Measurements from ENCODE around the gene COPS7A. TPM values are rescaled to one million over a fixed set of nuclear protein-coding genes. Genes with fewer than 3 reads are reported as not detected.
A peak's percentile ranks its signal among the peaks of the same experiment; 100 is the strongest.

Gene COPS7A
- total and polyA plus RNA-seq, 7 donors = 48.6 to 69.3 (median 52.5) TPM

DNA sequence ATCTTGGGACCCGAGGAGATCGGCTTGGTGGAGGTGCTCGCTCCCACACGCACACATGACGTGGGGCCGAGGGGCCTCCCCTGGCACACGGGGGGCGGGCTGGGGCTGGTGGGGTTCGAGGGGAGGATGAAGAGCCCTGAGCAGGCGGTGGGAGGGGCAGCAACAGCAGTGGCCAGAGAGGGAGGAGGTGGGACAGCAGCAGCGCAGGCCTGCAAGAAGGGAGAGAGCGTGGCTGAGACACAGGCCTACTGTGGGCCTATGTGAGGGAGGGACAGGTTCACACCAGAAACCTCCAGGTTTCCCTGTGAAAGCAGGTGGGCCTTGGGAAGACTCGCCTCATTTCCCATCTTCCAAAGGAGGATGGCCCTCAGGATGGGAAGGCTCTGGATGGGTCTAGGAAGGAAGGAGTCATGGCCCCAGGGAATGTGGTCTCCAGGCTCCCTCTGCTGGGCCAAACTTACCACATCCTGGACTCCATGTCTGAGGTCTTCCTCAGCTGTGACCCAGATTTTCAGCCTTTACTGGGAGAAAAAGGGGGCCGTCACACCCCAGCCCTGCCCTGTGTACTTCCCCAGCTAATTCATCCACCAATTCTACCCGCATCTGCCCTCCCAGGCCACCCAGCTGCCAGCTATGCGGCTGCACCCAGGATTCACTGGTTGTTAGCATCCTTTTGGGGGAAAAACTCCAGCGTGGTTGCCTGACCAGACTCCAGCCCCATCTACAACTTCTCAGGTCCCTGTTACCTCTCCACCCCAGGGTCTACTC is 26.1 kb upstream of the COPS7A start:
- peaks cover 23 to 72% (median 61%) of the 10 kb centered on the region in 3 donors for H3K27me3 ChIP-seq

DNA sequence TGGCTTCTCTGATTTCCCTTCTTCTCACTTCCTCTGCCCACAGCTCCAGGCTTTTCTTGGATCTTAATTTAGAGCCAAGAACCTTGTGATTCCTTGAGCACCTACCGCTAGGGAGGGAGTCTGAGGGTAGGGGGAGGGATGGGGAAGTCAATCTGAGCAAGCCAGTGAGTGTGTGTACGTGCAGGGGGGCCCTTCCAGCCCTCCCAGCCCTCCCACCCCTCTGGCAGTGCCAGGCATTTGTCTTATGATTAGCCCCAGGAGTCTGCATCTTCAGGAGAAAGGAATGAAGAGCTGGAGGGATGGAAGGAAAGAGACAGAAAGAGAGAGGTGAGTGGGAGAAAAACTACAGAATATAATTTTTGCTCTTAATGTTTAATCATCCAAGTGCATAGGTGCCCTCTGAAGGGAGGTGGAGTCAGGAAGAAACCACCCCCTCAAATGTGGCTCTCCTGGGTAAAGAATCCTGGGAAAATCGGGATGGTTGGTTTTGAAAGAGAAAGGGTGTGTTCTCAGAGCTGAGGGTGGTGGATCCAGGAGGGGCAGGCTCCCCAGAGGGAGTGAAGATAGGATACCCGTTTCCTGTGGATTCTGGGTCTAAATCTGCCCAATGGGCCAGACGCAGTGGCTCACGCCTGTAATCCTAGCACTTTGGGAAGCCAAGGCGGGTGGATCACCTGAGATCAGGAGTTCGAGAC is 25.3 kb upstream of the COPS7A start:
- H3K36me3 ChIP-seq = no peaks in the 10 kb centered on the region
- 54 to 61% methylated on average over 8 of the region's 8 CpGs for WGBS, 2 donors
- peaks cover 0 to 18% (median 15%) of the 10 kb centered on the region in 4 donors for H3K4me1 ChIP-seq
- intact Hi-C loops (cut with DNase I) = no loop called here
- H3K4me3 ChIP-seq = no peak overlapping the region
- peak; percentile 12 for DNase-seq
- H3K27ac ChIP-seq = no peak overlapping the region
- no peaks in the 10 kb centered on the region for H3K9me3 ChIP-seq
- H3K27me3 ChIP-seq = peaks cover 23 to 79% (median 68%) of the 10 kb centered on the region in 3 donors
- TF ChIP-seq POLR2AphosphoS5 (IDR thresholded peaks at IDR 0.05) = no peak

More for the DNA sequence above, 26.1 kb upstream of the COPS7A start:
- intact Hi-C loops (cut with DNase I) = no loop called here
- Histone ChIP-seq H3K27ac (no peak overlapping the region), H3K4me1 (peaks cover 0 to 18% (median 15%) of the 10 kb centered on the region in 4 donors), H3K9me3 (no peaks in the 10 kb centered on the region), H3K4me3 (no peak overlapping the region), H3K36me3 (no peaks in the 10 kb centered on the region)
- 65 to 76% methylated on average over 17 of the region's 17 CpGs for WGBS, 2 donors
- TF ChIP-seq EP300 (IDR thresholded peaks at IDR 0.05) = no peak
- no peak for TF ChIP-seq POLR2A (IDR thresholded peaks at IDR 0.05)
- TF ChIP-seq POLR2AphosphoS5 (IDR thresholded peaks at IDR 0.05) = no peak
- TF ChIP-seq, protein P1, sequence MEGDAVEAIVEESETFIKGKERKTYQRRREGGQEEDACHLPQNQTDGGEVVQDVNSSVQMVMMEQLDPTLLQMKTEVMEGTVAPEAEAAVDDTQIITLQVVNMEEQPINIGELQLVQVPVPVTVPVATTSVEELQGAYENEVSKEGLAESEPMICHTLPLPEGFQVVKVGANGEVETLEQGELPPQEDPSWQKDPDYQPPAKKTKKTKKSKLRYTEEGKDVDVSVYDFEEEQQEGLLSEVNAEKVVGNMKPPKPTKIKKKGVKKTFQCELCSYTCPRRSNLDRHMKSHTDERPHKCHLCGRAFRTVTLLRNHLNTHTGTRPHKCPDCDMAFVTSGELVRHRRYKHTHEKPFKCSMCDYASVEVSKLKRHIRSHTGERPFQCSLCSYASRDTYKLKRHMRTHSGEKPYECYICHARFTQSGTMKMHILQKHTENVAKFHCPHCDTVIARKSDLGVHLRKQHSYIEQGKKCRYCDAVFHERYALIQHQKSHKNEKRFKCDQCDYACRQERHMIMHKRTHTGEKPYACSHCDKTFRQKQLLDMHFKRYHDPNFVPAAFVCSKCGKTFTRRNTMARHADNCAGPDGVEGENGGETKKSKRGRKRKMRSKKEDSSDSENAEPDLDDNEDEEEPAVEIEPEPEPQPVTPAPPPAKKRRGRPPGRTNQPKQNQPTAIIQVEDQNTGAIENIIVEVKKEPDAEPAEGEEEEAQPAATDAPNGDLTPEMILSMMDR (IDR thresholded peaks at IDR 0.05) = no peak
- peak; percentile 42 for DNase-seq

DNA sequence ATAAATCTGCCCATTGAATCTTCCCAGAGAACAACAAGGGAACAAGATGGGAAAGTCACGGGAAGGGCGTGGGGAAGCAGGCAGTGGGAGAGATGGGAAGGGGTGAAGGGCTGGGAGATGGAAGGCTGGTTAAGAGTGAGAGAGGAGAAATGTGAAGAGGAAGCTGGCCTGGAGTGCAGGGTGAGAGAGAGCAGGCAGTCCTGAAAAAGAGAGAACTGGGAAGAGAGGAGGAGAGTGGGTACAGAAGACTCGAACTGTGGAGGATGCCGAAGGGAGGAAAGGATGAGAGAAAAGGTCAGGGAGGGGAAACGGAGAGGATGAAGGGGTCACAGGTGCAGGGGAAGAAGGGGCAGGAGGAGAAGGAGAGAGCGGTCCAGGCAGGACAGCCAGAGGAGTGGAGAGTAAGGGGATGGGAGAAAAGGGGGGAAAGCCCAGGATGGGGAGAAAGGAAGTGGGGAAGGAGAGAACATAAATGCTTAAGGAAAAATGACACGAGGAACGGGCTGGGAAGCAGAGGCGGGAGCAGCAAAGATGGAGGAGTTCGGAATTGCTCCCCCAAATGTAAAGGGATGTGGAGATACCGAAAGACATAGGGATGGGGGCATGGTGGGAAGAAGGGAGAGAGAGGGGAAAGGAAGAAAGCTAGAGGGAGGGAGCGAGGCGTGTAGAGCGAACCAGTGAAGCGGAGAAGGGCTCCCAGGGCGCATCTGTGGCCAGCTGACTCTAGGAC is 24.4 kb upstream of the COPS7A start:
- no peaks in the 10 kb centered on the region for H3K9me3 ChIP-seq
- peak; percentile 41 for DNase-seq
- no peaks in the 10 kb centered on the region for H3K36me3 ChIP-seq
- H3K27me3 ChIP-seq = peaks cover 23 to 86% (median 68%) of the 10 kb centered on the region in 3 donors
- no peak overlapping the region for H3K27ac ChIP-seq
- intact Hi-C loops (cut with DNase I) = no loop called here
- TF ChIP-seq, protein P1 (IDR thresholded peaks at IDR 0.05) = no peak
- TF ChIP-seq EP300 (IDR thresholded peaks at IDR 0.05) (no peak), POLR2A (IDR thresholded peaks at IDR 0.05) (no peak), POLR2AphosphoS5 (IDR thresholded peaks at IDR 0.05) (no peak)
- H3K4me1 ChIP-seq = peaks cover 0 to 18% (median 15%) of the 10 kb centered on the region in 4 donors
- 17 to 26% methylated on average over 16 of the region's 16 CpGs for WGBS, 2 donors
- peak overlapping the region; percentile 43 to 57 (median 52) for H3K4me3 ChIP-seq

DNA sequence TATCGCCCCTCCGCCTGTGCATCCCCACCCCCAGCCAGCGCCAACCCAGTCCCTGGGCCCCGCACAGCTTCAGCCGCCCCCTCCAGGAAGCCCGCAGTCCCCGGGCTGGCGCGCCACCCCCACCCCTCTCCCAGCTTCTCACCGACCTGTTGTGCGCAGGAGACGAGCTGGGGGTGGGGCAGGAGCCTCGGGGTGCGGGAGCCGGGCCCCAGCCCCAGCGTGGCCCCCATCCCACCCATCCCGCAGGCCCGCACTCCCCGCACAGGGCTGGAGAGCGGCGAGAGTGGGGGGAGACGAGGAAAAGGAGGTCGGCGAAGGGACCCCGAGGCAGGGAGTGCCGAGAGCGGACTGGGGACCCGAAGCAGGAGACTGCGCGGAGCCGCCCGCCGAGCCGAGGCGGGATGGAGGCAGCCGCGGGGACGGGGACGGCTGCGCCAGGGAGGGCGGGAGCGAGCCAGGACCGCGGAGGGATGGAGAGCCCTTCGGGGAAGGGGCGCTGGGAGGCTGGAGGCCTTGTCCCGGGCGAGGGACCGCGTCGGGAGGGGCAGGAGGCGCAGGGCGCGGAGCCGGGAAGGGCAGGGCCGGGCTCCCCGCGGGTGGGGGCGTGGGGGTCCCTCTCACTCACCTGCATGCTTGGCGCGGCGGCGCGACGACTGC is 23.7 kb upstream of the COPS7A start:
- peak overlapping the region; percentile 43 to 57 (median 52) for H3K4me3 ChIP-seq
- no peaks in the 10 kb centered on the region for H3K36me3 ChIP-seq
- intact Hi-C loops (cut with DNase I) = no loop called here
- H3K27ac ChIP-seq = no peak overlapping the region
- peak; percentile 69 for DNase-seq
- H3K27me3 ChIP-seq = peaks cover 23 to 91% (median 68%) of the 10 kb centered on the region in 3 donors
- no peaks in the 10 kb centered on the region for H3K9me3 ChIP-seq
- no peak for TF ChIP-seq POLR2A (IDR thresholded peaks at IDR 0.05)
- no peak for TF ChIP-seq EP300 (IDR thresholded peaks at IDR 0.05)
- TF ChIP-seq, protein P1 (IDR thresholded peaks at IDR 0.05) = no peak
- no peak for TF ChIP-seq POLR2AphosphoS5 (IDR thresholded peaks at IDR 0.05)
- 1 to 2% methylated on average over 65 of the region's 65 CpGs for WGBS, 2 donors
- H3K4me1 ChIP-seq = peaks cover 0 to 18% (median 15%) of the 10 kb centered on the region in 4 donors

All from sigmoid colon (tissue), 7 donors.